ENCODE data around the gene TBL1XR1.

GRCh38 chr3:176974279-176974678 is 223.0 kb downstream of the TBL1XR1 start:
- TF ChIP-seq POLR2A (IDR thresholded peaks at IDR 0.05) (no peak), CTCF (IDR thresholded peaks at IDR 0.05) (no peak)
